BE2C (cell line): ENCODE measurements around the gene GGT5. TPM values are rescaled to one million over a fixed set of nuclear protein-coding genes. Genes with fewer than 3 reads are reported as not detected.
A peak's percentile ranks its signal among the peaks of the same experiment; 100 is the strongest.
"Not testable (repeated sequence)": the region's sequence is repeated elsewhere in the genome, so short reads cannot be mapped to it uniquely, and the experiment has no call there.

ENCODE experiments used
- DNase-seq: peaks from one replicate; pipeline ENCODE4 v3.0.0-alpha.2; 2020
- H3K27me3 ChIP-seq: fragments of 250-450 bp; sonication (Bioruptor Pico); 2 replicates; pipeline ENCODE4 v1.5.1; 2020; ENCODE audit warnings: mild to moderate bottlenecking
- H3K36me3 ChIP-seq: fragments of 250-450 bp; sonication (Bioruptor Pico); 2 replicates; pipeline ENCODE4 v1.5.1; 2020; ENCODE audit warnings: mild to moderate bottlenecking
- H3K4me1 ChIP-seq: fragments of 250-450 bp; sonication (Bioruptor Pico); 2 replicates; pipeline ENCODE4 v1.5.1; 2020
- H3K4me3 ChIP-seq: 2 replicates; pipeline ENCODE4 v1.5.1; 2011; ENCODE audit warnings: low read depth, low read length
- H3K9me3 ChIP-seq: fragments of 250-450 bp; sonication (Bioruptor Pico); 2 replicates; pipeline ENCODE4 v1.5.1; 2020
- polyA plus RNA-seq: library from polyadenylated mRNA; unstranded; fragments of >200 nt; gene quantifications from one replicate; pipeline ENCODE4 v1.2.1, GENCODE V29; 2012; ENCODE audit warnings: low read depth, missing spikeins; ENCODE audit not compliant: insufficient read length, insufficient read depth
- TF ChIP-seq, protein P1 (sequence below): IDR thresholded peaks from 2 replicates; pipeline ENCODE4 v1.5.1; 2012; ENCODE audit warnings: mild to moderate bottlenecking, low read depth, low read length

The GGT5 gene, protein sequence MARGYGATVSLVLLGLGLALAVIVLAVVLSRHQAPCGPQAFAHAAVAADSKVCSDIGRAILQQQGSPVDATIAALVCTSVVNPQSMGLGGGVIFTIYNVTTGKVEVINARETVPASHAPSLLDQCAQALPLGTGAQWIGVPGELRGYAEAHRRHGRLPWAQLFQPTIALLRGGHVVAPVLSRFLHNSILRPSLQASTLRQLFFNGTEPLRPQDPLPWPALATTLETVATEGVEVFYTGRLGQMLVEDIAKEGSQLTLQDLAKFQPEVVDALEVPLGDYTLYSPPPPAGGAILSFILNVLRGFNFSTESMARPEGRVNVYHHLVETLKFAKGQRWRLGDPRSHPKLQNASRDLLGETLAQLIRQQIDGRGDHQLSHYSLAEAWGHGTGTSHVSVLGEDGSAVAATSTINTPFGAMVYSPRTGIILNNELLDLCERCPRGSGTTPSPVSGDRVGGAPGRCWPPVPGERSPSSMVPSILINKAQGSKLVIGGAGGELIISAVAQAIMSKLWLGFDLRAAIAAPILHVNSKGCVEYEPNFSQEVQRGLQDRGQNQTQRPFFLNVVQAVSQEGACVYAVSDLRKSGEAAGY
- 0.94 TPM for polyA plus RNA-seq

DNA sequence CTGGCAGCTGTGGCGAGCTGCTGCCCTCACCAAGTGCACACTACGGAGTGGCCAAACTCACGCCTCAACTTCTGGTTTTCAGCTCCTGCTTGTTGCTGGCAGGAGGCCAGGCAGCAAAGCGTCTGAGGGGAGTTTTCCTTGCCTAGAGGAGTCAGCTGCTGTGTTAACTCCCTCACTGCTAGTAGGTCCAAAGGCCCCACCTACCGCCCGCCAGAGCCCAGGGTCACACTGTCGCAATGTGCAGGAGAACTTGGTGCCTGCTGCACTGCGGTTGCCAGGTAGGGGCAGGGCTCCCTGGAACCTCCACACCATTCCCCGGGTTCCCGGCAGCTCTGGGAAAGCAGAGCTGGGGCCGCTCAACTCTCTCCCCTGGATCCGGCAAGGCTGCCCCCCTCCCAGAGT lies at the start of gene GGT5:
Gene GGT5, minus strand, starts transcription at position 53 of the 402 bp plus-strand sequence. CDS start 357 bp downstream, outside the sequence.
- H3K4me3 ChIP-seq = not testable (repeated sequence)
- peak; percentile 66 for DNase-seq

DNA sequence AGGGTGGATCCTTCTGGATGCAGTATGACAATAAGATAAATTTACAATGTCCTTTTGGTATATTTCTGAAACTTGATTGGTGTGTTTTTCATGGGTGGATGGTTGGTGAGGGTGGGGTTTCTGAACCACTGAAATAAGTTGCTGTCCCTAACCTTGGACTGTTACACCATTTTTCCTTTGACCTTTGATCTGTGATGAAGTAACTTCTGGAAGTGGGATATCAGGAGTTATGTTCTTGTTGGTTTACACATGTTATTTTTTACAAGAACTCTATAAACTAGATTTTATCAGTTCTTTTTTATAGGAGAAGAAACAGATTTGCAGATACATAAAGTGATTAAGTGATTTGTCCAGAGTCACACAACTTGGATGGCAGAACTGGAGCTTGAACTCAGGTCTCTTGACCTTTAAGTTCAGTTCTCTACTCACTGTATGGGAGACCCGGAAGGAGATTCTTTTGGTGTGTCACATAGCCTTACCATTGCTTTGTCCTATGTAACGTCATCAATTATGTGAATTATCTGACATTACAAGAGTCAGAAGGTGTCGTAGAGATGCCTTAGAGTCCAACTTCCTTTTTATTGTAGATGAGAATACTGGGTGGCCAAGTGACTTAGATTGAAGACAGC lies 47.4 kb upstream of the GGT5 start:
- not testable (repeated sequence) for H3K27me3 ChIP-seq, H3K9me3 ChIP-seq, DNase-seq, H3K4me3 ChIP-seq, H3K36me3 ChIP-seq
- peaks cover 31% of the 10 kb centered on the region for H3K4me1 ChIP-seq

More for the DNA sequence above, at the start of gene GGT5:
- not testable (repeated sequence) for H3K9me3 ChIP-seq, H3K27me3 ChIP-seq, H3K36me3 ChIP-seq
- peaks cover 24% of the 10 kb centered on the region for H3K4me1 ChIP-seq

DNA sequence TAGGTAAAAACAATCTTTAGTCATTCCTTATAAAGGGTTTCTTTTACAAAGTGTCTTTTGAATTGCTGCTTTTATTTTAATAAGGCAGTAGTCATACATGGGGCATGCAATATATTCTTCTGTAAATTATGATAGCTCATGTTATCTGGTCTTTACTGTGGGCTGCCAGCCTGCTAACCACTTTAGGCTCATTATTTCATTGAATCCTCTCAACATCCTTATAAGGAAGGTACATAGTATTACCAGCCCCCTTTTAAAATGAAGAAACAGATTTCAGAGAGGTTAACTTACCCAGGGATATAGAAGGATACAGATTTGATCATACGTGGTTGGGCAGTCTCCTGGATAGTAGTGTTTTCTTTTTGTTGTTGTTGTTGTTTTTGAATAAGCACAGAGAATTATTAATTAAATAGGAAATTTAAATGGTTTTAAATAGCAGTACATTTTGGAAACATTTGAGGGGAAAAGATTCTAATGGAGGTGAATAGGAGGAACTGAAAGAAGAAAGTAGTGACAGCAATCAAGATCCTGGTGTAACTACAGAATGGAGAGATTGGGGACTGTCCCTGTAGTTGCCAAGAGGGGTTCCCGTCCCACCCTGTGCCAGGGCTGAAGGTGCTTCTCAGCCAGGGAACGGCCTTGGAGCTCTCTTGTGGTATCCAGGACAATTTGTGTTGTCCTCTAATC lies 46.8 kb upstream of the GGT5 start:
- no peak overlapping the region for H3K4me3 ChIP-seq
- no peaks in the 10 kb centered on the region for H3K27me3 ChIP-seq
- TF ChIP-seq, protein P1, sequence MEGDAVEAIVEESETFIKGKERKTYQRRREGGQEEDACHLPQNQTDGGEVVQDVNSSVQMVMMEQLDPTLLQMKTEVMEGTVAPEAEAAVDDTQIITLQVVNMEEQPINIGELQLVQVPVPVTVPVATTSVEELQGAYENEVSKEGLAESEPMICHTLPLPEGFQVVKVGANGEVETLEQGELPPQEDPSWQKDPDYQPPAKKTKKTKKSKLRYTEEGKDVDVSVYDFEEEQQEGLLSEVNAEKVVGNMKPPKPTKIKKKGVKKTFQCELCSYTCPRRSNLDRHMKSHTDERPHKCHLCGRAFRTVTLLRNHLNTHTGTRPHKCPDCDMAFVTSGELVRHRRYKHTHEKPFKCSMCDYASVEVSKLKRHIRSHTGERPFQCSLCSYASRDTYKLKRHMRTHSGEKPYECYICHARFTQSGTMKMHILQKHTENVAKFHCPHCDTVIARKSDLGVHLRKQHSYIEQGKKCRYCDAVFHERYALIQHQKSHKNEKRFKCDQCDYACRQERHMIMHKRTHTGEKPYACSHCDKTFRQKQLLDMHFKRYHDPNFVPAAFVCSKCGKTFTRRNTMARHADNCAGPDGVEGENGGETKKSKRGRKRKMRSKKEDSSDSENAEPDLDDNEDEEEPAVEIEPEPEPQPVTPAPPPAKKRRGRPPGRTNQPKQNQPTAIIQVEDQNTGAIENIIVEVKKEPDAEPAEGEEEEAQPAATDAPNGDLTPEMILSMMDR = no peak
- DNase-seq = no peak
- no peaks in the 10 kb centered on the region for H3K9me3 ChIP-seq
- peaks cover 31% of the 10 kb centered on the region for H3K4me1 ChIP-seq
- 0 out of 2 replicates have a peak, but pooled peaks cover under 1% of the 10 kb centered on the region for H3K36me3 ChIP-seq

DNA sequence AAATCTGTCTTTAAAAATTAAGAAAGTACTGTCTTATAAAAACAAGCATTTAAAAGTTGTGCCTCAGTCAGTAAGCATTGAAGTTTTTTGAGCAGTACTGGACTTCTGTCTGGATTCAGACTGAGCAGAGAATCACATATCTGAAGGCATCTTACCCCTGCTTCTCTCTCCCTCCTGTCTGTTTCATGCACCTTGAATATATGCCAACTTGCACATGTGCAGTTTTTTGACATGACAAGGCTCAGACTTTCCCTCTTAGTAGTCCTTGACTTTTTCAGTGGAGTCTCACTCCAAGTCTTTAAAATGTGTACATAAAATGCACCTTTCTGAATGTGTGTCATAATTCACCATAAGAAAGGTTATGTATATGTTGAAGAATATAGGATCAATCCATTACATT lies 45.6 kb upstream of the GGT5 start:
- TF ChIP-seq, protein P1 = no peak
- DNase-seq = no peak
- Histone ChIP-seq H3K4me3 (no peak overlapping the region), H3K9me3 (no peaks in the 10 kb centered on the region), H3K4me1 (peaks cover 31% of the 10 kb centered on the region), H3K27me3 (no peaks in the 10 kb centered on the region), H3K36me3 (0 out of 2 replicates have a peak, but pooled peaks cover 4% of the 10 kb centered on the region)

DNA sequence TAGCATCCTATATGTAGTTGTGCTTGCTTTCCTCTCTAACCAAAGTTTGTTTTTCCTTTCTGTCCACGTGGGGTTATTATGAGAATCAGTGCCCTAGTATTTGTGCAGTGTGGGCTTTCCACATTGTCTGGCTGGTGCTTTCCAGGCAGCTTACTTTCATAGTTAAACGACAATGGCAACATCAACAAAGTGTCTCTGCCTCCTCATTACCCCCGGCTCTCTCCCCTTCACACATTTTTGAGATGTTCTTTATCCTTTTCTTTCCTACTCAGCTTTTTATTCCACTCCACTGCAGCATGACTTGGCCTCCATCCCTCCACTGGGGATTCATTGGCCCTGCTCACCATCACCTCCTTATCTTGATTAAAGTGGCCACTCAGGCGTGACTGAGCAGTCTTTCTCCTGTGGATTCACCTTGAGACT lies 44.9 kb upstream of the GGT5 start:
- H3K4me3 ChIP-seq = no peak overlapping the region
- H3K4me1 ChIP-seq = peaks cover 31% of the 10 kb centered on the region
- H3K27me3 ChIP-seq = no peaks in the 10 kb centered on the region
- no peak for DNase-seq
- no peaks in the 10 kb centered on the region for H3K9me3 ChIP-seq
- TF ChIP-seq, protein P1 = no peak
- H3K36me3 ChIP-seq = peaks cover 7% of the 10 kb centered on the region; the same call in 1 of the 2 replicates

DNA sequence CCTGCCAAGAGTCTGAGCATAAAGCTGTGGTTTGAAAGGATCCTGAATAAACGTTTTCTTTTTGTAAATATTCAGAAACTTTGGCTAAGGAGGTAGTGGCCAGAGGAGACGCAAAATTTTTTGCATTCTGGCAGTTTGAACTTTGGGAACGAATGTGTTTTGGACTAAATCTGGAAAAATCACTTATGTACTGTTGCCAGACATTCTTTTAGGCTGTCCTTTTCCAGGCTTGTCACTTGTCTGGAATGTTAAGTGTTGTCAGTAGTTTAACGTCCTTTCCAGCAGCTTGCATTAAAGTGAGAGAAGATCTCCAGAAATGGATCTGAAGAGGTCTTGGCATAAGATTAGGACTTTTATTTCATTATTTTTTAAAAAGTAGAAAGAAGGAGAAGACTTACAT lies 44.2 kb upstream of the GGT5 start:
- H3K9me3 ChIP-seq = no peaks in the 10 kb centered on the region
- no peak for DNase-seq
- peaks cover 7% of the 10 kb centered on the region; the same call in 1 of the 2 replicates for H3K36me3 ChIP-seq
- no peak overlapping the region for H3K4me3 ChIP-seq
- H3K27me3 ChIP-seq = no peaks in the 10 kb centered on the region
- H3K4me1 ChIP-seq = peaks cover 31% of the 10 kb centered on the region
- TF ChIP-seq, protein P1 = no peak

DNA sequence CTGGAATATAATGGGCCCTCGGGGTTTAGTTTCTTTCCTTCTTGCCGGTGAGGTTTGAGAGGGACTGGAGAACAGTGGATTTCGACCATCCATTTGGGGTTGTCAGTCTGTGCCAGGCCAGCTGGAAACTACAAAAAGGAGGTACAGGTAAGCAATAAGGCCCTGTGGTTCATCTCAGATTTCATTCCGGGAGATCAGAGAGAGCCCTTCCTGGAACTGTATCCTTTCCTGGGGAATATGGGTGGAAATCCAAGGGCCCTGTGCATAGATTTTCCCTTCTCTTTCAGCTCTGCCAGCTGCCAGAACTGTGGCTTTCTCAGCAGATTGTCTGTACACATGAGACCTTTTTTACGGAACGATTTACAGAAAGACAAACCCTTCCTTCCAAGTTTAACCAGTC lies 42.9 kb upstream of the GGT5 start:
- H3K27me3 ChIP-seq, H3K36me3 ChIP-seq, DNase-seq, H3K9me3 ChIP-seq, H3K4me3 ChIP-seq: not testable (repeated sequence)
- H3K4me1 ChIP-seq = peaks cover 31% of the 10 kb centered on the region

DNA sequence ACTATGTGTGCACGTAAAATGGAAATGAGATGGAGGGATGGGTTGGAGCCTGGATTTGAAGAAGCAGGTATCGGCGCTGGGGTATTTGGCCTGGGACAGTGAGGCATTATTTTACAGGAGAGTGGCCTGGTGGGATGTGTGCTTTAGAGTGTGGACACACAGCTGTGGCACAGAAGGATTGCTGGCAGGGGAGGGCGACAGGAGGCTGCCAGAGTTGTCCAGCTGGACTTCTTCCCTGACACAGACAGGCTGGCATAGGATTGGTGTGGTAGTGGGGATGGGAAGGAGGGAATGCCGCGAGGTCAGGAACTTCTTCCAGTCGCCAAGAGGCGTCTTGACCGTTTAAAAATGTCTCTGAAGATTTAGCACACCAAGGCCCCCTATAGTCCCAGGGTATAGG lies 42.3 kb upstream of the GGT5 start:
- not testable (repeated sequence) for H3K9me3 ChIP-seq, H3K36me3 ChIP-seq, H3K4me3 ChIP-seq, DNase-seq, H3K27me3 ChIP-seq
- peaks cover 31% of the 10 kb centered on the region for H3K4me1 ChIP-seq
